ENCODE measurements around the gene JADE3. TPM values are rescaled to one million over a fixed set of nuclear protein-coding genes. Genes with fewer than 3 reads are reported as not detected.

JADE3 gene
- total RNA-seq, 4 donors from 2014 or later, result 7.8 to 9.6 (median 8.5) TPM

Small RNAs within 50 kb of the gene (small RNA-seq; reads per million reads assigned to genes)
- gene RNU6-1189P, result 0 reads per million in 3 donors

Other genes starting within 250 kb of the JADE3 start
- 10 to 100 TPM in 1 of 4 donors, 1 to 10 TPM in 3; 2.8 to 10.7 (median 3.3) TPM for gene SLC9A7, start 153.3 kb upstream of the JADE3 start, total RNA-seq
- gene RP2, start 75.4 kb upstream of the JADE3 start, total RNA-seq, result 10 to 100 TPM in 1 of 4 donors, 1 to 10 TPM in 3; 7.2 to 10.6 (median 9.4) TPM
- 10 to 100 TPM in 1 of 4 donors, 1 to 10 TPM in 3; 6.1 to 10.8 (median 7.6) TPM for gene RGN, start 166.0 kb downstream of the JADE3 start, total RNA-seq
- gene NDUFB11, start 232.3 kb downstream of the JADE3 start, total RNA-seq, result 10 to 100 TPM; 58.3 to 87.5 (median 76.3) TPM
- gene RBM10, start 232.8 kb downstream of the JADE3 start, total RNA-seq, result 10 to 100 TPM; 25.3 to 38.4 (median 29.8) TPM

Measured in esophagus muscularis mucosa (tissue), 4 donors.